Epithelial cell of proximal tubule (primary cell): Measurements from ENCODE around the gene MPPED2. TPM values are rescaled to one million over a fixed set of nuclear protein-coding genes. Genes with fewer than 3 reads are reported as not detected.

Experiments
- DNase-seq: peaks from one replicate; pipeline ENCODE4 v3.0.0-alpha.2; 2011; ENCODE audit warnings: low read depth
- H3K4me3 ChIP-seq: 2 replicates; pipeline ENCODE4 v1.5.1; 2011; ENCODE audit warnings: low read depth, mild to moderate bottlenecking, low read length
- total RNA-seq: library from RNA; depleted of rRNA; stranded (reverse); fragments of >200 nt; gene quantifications from 2 replicates; pipeline ENCODE4 v1.2.3, GENCODE V29; 2015
- TF ChIP-seq, protein P1 (sequence below): conservative IDR thresholded peaks from 2 replicates; pipeline ENCODE4 v1.5.1; 2012; ENCODE audit warnings: low read depth, mild to moderate bottlenecking, low read length

The MPPED2 gene, protein sequence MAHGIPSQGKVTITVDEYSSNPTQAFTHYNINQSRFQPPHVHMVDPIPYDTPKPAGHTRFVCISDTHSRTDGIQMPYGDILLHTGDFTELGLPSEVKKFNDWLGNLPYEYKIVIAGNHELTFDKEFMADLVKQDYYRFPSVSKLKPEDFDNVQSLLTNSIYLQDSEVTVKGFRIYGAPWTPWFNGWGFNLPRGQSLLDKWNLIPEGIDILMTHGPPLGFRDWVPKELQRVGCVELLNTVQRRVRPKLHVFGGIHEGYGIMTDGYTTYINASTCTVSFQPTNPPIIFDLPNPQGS
- total RNA-seq, result 0.07 and 0.17 TPM in 2 replicates

DNA sequence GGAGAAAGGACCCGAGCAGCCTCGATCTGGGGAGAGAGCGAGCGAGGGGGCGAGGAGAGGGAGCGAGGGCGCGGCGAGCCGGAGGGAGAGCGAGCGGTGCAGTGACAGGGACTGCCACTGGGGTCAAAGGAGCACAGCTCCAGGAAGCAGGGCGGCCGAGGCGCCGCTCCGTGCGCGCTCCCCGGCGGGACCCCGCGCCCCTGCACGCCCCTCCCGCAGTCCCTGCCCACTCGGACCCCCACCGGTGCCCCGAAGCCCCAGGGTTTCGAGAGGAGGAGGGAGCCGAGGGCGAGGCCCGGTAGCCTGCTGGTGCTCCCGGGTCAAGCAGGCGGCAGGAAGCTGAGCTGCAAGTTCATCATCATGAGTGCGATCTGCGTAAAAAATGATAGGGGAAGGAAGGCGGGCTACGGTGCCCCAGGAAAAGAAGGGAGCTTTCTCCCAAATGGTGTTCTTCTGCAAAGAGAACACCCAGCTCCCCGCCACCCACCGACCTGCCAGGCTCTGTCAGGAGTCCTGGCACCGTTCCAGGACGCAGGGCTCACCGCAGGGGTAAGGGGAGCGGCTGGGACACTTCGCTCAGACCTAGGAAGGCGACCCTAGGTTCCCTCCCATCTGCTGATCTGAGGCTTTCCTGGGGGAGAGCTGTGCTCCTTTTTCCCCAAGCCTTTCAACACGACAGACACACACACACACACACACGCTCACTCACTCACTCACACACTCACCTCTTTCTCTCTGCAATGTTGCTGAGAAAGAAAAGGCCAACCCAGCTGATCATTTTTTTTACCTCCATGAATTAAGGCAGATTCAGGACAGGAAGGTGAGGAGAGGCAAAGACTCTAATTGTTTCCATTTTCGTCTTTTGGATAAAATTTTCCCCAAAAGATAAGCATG is at the start of gene MPPED2:
Gene MPPED2 (minus strand): TSS at position 103 of the 894 bp plus-strand sequence. CDS start 5,980 bp downstream, outside the sequence.
- no peak for DNase-seq
- TF ChIP-seq, protein P1, sequence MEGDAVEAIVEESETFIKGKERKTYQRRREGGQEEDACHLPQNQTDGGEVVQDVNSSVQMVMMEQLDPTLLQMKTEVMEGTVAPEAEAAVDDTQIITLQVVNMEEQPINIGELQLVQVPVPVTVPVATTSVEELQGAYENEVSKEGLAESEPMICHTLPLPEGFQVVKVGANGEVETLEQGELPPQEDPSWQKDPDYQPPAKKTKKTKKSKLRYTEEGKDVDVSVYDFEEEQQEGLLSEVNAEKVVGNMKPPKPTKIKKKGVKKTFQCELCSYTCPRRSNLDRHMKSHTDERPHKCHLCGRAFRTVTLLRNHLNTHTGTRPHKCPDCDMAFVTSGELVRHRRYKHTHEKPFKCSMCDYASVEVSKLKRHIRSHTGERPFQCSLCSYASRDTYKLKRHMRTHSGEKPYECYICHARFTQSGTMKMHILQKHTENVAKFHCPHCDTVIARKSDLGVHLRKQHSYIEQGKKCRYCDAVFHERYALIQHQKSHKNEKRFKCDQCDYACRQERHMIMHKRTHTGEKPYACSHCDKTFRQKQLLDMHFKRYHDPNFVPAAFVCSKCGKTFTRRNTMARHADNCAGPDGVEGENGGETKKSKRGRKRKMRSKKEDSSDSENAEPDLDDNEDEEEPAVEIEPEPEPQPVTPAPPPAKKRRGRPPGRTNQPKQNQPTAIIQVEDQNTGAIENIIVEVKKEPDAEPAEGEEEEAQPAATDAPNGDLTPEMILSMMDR, result peak; percentile 12
- H3K4me3 ChIP-seq, result peak within 1 kb of the TSS; percentile 58

DNA sequence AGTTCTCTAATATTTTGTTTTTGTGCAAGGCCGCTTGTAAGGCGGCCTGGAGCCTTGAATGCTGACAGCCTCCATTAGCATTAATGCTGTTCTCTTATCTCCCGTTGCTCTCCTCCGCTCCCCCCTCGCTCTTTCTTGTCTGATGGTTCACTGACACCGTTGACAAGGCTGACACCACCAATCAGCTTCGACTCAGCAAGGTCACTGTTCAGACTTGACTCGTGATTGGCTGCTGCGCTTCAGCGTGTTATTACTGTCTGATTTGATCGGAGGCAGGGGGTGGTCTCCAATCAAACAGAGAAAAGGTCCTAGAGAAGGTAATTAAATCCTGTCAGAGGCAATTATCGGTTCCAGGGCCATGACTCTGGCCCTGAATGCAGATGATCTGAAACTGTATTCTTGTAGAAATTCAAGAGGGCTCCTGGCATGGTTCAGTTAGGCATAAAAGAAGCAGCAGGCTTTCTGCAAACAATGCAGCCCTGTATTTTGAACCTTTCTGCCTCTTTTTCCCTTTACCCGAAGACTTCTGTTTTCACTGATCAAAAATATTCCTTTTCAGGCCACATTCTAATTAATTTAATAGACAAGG is 49.3 kb upstream of the MPPED2 start:
- DNase-seq, result peak; percentile 10
- H3K4me3 ChIP-seq, result peak overlapping the region; percentile 47
- TF ChIP-seq, protein P1, result no peak

- TF ChIP-seq, protein P1, result no peak
- no peak overlapping the region for H3K4me3 ChIP-seq
Measured at GRCh38 chr11:30631148-30631547, 45.0 kb upstream of the MPPED2 start.

DNA sequence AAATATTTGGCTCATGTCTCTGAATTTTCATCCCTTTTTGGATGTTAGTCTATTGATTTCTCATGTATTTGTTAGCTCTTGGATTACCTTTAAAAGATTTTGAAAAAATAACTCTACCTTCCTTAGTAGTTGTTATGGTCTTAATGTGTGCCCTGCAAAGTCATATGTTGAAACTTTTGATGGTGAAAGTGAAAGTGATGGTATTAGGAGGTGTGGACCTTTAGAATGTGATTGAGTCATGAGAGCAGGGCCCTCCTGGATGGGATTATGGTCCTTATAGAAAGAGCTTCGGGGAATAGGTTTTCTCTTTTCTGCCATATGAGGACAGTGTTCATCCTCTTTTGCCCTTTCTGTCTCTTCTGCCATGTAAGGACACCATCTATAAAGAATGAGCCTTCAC is 33.6 kb upstream of the MPPED2 start:
- no peak overlapping the region for H3K4me3 ChIP-seq
- DNase-seq, result no peak
- TF ChIP-seq, protein P1, result no peak

More at GRCh38 chr11:30631148-30631547, 45.0 kb upstream of the MPPED2 start:
- no peak for DNase-seq

- TF ChIP-seq, protein P1, result peak; percentile 25
- no peak overlapping the region for H3K4me3 ChIP-seq
- no peak for DNase-seq
Measured at GRCh38 chr11:30617762-30618161, 31.6 kb upstream of the MPPED2 start.

DNA sequence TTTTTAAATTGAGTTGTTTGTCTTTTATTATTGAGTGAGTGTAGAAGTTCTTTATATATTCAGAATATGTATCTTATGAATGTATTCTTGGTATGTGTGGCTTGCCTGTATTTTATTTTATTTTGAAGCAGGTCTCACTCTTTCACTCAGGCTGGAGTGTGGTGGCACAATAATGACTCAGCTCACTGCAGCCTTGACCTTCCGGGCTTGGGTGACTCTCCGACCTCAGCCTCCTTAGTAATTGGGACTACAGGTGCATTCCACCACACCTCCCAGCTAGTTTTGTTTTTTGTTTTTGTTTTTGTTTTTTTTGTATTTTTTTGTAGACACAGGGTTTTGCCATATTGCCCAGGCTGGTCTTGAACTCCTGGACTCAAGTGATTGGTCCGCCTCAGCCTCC is 24.5 kb upstream of the MPPED2 start:
- TF ChIP-seq, protein P1, result no peak
- DNase-seq, result no peak
- no peak overlapping the region for H3K4me3 ChIP-seq
